AG04450 (cell line): ENCODE results near the gene LHX4. TPM values are rescaled to one million over a fixed set of nuclear protein-coding genes. Genes with fewer than 3 reads are reported as not detected.

Experiments used
- CTCF ChIA-PET: fragments of 300-600, 350-600 bp; formaldehyde crosslinking; extraction: SDS; loops from one replicate; lab custom pipeline; 2022; ENCODE audit warnings: antibody characterized with exemption, inconsistent platforms; lab: Charles Lee
- POLR2A ChIA-PET: fragments of 350-600 bp; formaldehyde crosslinking; extraction: SDS; loops from one replicate; lab custom pipeline; 2021; ENCODE audit warnings: antibody characterized with exemption, inconsistent platforms; lab: Yijun Ruan, JAX
- DNase-seq: peaks from one replicate; pipeline ENCODE4 v3.0.0-alpha.2; 2011; ENCODE audit warnings: low read depth, low spot score
- H3K27ac ChIP-seq: one replicate; pipeline ENCODE4 v1.5.1; 2012; ENCODE audit warnings: low read depth, low read length, control low read depth
- H3K27me3 ChIP-seq: one replicate; pipeline ENCODE4 v1.6.0; 2012; ENCODE audit warnings: low read length; ENCODE audit not compliant: control insufficient read depth, insufficient read depth
- H3K4me3 ChIP-seq: 2 replicates; pipeline ENCODE4 v1.5.1; 2011; ENCODE audit warnings: mild to moderate bottlenecking, low read depth, low read length, control low read depth
- H3K9me3 ChIP-seq: 2 replicates; pipeline ENCODE4 v1.5.1; 2012; ENCODE audit warnings: low read length; ENCODE audit not compliant: control insufficient read depth, insufficient read depth
- CTCF ChIP-seq: IDR thresholded peaks from 2 replicates; pipeline ENCODE4 v1.5.1; 2011; ENCODE audit warnings: low read depth, low read length, control low read depth, inconsistent platforms
- polyA plus RNA-seq: library from polyadenylated mRNA; depleted of rRNA; stranded (reverse); fragments of >200 nt; gene quantifications from 2 replicates; pipeline ENCODE4 v1.2.3, GENCODE V29; 2011

The LHX4 gene
- polyA plus RNA-seq, 1 experiment, result 0.10 TPM

DNA sequence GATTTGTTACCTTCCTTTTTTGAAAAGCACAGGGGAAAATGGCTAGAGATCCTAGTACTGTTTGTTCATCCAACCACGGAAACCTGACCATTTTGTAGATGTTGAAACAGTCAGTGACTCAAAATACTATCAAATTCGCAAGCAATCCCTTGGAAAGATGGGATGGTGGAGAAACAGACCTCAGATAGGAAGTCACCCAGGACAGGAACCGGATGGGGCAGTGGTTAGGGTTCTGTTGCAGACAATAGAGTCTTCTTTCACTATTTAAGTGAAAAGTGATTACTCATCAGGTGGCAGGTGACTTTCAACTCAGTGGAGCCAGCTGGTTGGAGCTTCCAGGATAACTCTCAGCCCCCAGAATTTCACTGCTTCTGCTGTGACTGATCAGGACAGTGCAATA is 17.0 kb downstream of the LHX4 start:
- ChIA-PET CTCF (interaction anchor here (1.0 to 1.1 kb wide), 2 partner anchors 15 to 231 kb away, joined by 3 to 4 read pairs; no protein-coding TSS in a partner anchor), POLR2A (interaction anchor here (1.1 kb wide), 1 partner anchor 14 kb away, joined by 3 read pairs; no protein-coding TSS in a partner anchor)

DNA sequence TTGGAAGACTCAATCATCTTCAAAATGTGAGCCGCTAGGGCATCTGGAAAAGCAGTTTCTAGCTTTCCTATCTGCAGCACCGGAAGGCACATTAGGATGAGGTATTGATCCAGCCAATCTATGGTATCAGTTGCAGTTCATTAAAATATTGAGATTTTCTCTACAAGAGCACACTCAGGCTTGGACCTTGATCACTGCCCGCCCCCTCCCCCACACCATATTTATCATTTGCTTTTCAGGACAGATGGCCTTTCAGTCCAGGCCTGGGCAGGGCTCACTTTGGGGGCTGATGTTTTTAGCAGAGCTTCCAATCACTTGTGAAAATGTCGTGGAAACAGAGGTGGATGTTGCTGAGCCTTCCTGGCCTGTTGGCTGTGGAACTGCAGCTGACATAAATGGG is 17.5 kb downstream of the LHX4 start:
- Histone ChIP-seq H3K27ac (no peak overlapping the region), H3K4me3 (no peak overlapping the region), H3K9me3 (no peaks in the 10 kb centered on the region; the same call in 1 of the 2 replicates), H3K27me3 (peaks cover 17% of the 10 kb centered on the region)
- no peak for DNase-seq
- TF ChIP-seq CTCF, result no peak
- ChIA-PET CTCF (interaction anchor here (1.0 to 1.6 kb wide), 2 partner anchors 230 to 235 kb away, joined by 4 to 5 read pairs; no protein-coding TSS in a partner anchor), POLR2A (interaction anchor here (1.1 kb wide), 1 partner anchor 14 kb away, joined by 3 read pairs; no protein-coding TSS in a partner anchor)

More for the DNA sequence above, 17.0 kb downstream of the LHX4 start:
- H3K9me3 ChIP-seq, result no peaks in the 10 kb centered on the region; the same call in 1 of the 2 replicates
- no peak overlapping the region for H3K4me3 ChIP-seq
- DNase-seq, result no peak
- no peak overlapping the region for H3K27ac ChIP-seq
- no peak for TF ChIP-seq CTCF
- peaks cover 20% of the 10 kb centered on the region for H3K27me3 ChIP-seq

- Histone ChIP-seq H3K27ac (no peak overlapping the region), H3K4me3 (no peak overlapping the region), H3K9me3 (no peaks in the 10 kb centered on the region; the same call in 1 of the 2 replicates), H3K27me3 (peaks cover 17% of the 10 kb centered on the region)
- POLR2A ChIA-PET, result interaction anchor here (1.1 kb wide), 1 partner anchor 13 kb away, joined by 3 read pairs; no protein-coding TSS in a partner anchor
- CTCF ChIA-PET, result interaction anchor here (1.6 kb wide), 1 partner anchor 234 kb away, joined by 5 read pairs; no protein-coding TSS in a partner anchor
- no peak for DNase-seq
- TF ChIP-seq CTCF, result no peak
Measured at GRCh38 chr1:180248176-180248575, 18.1 kb downstream of the LHX4 start.

GRCh38 chr1:180248731-180249681 is 18.9 kb downstream of the LHX4 start:
- CTCF ChIA-PET, result interaction anchor here (0.9 to 1.9 kb wide), 3 partner anchors 229 to 234 kb away, joined by 3 to 9 read pairs (median 5); no protein-coding TSS in a partner anchor
- no peak for DNase-seq
- POLR2A ChIA-PET, result no interaction called here
- H3K27ac ChIP-seq, result no peak overlapping the region
- H3K27me3 ChIP-seq, result peaks cover 15% of the 10 kb centered on the region
- no peak overlapping the region for H3K4me3 ChIP-seq
- no peak for TF ChIP-seq CTCF
- H3K9me3 ChIP-seq, result no peaks in the 10 kb centered on the region; the same call in 1 of the 2 replicates
